ENCODE results near the gene GPHA2. TPM values are rescaled to one million over a fixed set of nuclear protein-coding genes. Genes with fewer than 3 reads are reported as not detected.

GPHA2 gene
- total and polyA plus RNA-seq, 2 of the 13 experiments (the other 11 are each of a cell fraction or from before 2014, with no cell fraction given) = 13.0 to 19.1 TPM

DNA sequence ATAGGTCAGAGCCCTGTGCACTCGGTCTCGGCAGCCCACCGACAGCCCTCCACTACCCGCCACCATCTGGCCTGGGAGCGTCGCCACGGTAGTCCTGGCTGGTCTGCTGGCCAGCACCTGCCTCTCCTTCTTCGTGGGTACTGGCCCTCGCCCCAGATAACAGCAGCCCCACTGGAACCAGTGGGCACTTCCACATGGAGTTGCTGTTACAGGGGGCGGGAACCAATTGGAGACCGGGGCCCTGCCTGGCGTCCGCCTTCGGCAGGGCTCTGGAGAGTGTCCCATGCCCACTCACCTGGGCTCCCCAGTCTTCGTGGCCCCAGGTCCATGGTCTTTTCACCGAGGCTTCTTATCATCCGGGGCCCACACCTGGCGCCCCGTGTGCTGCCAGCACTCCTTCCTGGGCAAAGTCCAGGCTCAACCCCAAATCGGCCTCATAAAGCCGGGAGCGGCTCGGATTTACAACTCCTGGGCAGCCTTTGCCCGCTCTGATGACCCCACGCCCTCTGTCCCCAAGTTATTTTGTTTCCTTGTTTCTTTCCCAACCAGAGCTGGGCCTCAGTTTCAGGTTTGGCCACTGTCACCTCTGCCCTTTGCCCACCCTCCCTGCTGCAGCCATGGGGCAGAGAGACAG is 44.4 kb downstream of the GPHA2 start (continued):
- TF ChIP-seq, protein P1, sequence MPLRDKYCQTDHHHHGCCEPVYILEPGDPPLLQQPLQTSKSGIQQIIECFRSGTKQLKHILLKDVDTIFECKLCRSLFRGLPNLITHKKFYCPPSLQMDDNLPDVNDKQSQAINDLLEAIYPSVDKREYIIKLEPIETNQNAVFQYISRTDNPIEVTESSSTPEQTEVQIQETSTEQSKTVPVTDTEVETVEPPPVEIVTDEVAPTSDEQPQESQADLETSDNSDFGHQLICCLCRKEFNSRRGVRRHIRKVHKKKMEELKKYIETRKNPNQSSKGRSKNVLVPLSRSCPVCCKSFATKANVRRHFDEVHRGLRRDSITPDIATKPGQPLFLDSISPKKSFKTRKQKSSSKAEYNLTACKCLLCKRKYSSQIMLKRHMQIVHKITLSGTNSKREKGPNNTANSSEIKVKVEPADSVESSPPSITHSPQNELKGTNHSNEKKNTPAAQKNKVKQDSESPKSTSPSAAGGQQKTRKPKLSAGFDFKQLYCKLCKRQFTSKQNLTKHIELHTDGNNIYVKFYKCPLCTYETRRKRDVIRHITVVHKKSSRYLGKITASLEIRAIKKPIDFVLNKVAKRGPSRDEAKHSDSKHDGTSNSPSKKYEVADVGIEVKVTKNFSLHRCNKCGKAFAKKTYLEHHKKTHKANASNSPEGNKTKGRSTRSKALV (CRISPR knock-in tag; IDR thresholded peaks at IDR 0.05) = no peak
- TF ChIP-seq FOXK1 (CRISPR knock-in tag; IDR thresholded peaks at IDR 0.05; ENCODE audit: borderline replicate concordance, low read depth) (no peak), NR2F2 (IDR thresholded peaks at IDR 0.05; ENCODE audit: borderline replicate concordance, low read depth) (peak; percentile 52; the same call in 1 of the 2 replicates), RARG (CRISPR knock-in tag; IDR thresholded peaks at IDR 0.05; ENCODE audit: low read depth) (no peak), NR2F1 (CRISPR knock-in tag; IDR thresholded peaks at IDR 0.05) (0 out of 4 replicates have a peak, but pooled peaks of 1 of the 2 experiments have one; percentile 17), LCORL (IDR thresholded peaks at IDR 0.05) (no peak), LCORL (CRISPR knock-in tag; IDR thresholded peaks at IDR 0.05) (no peak), ZNF543 (CRISPR knock-in tag; IDR thresholded peaks at IDR 0.05) (no peak), MZF1 (CRISPR knock-in tag; IDR thresholded peaks at IDR 0.05; ENCODE audit: borderline replicate concordance) (no peak), EZH2 (conservative IDR thresholded peaks at IDR 0.05; ENCODE audit: low read depth, low read length) (no peak), SAP130 (CRISPR knock-in tag; IDR thresholded peaks at IDR 0.05; ENCODE audit: low read depth) (peak; percentile 18), SMAD9 (CRISPR knock-in tag; IDR thresholded peaks at IDR 0.05) (no peak), KMT2A (CRISPR knock-in tag; IDR thresholded peaks at IDR 0.05) (no peak)
- TF ChIP-seq, protein P2, sequence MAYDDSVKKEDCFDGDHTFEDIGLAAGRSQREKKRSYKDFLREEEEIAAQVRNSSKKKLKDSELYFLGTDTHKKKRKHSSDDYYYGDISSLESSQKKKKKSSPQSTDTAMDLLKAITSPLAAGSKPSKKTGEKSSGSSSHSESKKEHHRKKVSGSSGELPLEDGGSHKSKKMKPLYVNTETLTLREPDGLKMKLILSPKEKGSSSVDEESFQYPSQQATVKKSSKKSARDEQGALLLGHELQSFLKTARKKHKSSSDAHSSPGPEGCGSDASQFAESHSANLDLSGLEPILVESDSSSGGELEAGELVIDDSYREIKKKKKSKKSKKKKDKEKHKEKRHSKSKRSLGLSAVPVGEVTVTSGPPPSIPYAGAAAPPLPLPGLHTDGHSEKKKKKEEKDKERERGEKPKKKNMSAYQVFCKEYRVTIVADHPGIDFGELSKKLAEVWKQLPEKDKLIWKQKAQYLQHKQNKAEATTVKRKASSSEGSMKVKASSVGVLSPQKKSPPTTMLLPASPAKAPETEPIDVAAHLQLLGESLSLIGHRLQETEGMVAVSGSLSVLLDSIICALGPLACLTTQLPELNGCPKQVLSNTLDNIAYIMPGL (CRISPR knock-in tag; IDR thresholded peaks at IDR 0.05; ENCODE audit: borderline replicate concordance in 1 of 2, low read depth in 1 of 2) = no peak
- TF ChIP-seq, protein P3, sequence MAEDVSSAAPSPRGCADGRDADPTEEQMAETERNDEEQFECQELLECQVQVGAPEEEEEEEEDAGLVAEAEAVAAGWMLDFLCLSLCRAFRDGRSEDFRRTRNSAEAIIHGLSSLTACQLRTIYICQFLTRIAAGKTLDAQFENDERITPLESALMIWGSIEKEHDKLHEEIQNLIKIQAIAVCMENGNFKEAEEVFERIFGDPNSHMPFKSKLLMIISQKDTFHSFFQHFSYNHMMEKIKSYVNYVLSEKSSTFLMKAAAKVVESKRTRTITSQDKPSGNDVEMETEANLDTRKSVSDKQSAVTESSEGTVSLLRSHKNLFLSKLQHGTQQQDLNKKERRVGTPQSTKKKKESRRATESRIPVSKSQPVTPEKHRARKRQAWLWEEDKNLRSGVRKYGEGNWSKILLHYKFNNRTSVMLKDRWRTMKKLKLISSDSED (CRISPR knock-in tag; IDR thresholded peaks at IDR 0.05) = no peak
- TF ChIP-seq, protein P4, sequence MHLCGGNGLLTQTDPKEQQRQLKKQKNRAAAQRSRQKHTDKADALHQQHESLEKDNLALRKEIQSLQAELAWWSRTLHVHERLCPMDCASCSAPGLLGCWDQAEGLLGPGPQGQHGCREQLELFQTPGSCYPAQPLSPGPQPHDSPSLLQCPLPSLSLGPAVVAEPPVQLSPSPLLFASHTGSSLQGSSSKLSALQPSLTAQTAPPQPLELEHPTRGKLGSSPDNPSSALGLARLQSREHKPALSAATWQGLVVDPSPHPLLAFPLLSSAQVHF (CRISPR knock-in tag; IDR thresholded peaks at IDR 0.05) = no peak
- TF ChIP-seq, protein P5, sequence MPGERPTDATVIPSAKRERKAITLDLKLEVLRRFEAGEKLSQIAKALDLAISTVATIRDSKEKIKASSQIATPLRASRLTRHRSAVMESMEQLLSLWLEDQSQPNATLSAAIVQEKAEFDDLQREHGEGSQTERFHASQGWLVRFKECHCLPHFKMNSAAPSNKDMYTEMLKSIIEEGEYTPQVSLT (CRISPR knock-in tag; IDR thresholded peaks at IDR 0.05; ENCODE audit: borderline replicate concordance, low read depth) = no peak
- TF ChIP-seq, protein P6, sequence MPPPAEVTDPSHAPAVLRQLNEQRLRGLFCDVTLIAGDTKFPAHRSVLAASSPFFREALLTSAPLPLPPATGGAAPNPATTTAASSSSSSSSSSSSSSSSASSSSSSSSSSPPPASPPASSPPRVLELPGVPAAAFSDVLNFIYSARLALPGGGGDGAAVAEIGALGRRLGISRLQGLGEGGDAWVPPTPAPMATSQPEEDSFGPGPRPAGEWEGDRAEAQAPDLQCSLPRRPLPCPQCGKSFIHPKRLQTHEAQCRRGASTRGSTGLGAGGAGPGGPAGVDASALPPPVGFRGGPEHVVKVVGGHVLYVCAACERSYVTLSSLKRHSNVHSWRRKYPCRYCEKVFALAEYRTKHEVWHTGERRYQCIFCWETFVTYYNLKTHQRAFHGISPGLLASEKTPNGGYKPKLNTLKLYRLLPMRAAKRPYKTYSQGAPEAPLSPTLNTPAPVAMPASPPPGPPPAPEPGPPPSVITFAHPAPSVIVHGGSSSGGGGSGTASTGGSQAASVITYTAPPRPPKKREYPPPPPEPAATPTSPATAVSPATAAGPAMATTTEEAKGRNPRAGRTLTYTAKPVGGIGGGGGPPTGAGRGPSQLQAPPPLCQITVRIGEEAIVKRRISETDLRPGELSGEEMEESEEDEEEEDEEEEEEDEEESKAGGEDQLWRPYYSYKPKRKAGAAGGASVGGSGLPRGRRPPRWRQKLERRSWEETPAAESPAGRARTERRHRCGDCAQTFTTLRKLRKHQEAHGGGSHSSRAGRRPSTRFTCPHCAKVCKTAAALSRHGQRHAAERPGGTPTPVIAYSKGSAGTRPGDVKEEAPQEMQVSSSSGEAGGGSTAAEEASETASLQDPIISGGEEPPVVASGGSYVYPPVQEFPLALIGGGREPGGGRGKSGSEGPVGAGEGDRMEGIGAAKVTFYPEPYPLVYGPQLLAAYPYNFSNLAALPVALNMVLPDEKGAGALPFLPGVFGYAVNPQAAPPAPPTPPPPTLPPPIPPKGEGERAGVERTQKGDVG (CRISPR knock-in tag; IDR thresholded peaks at IDR 0.05; ENCODE audit: borderline replicate concordance) = no peak; the same call in 1 of the 2 replicates
- TF ChIP-seq, protein P7, sequence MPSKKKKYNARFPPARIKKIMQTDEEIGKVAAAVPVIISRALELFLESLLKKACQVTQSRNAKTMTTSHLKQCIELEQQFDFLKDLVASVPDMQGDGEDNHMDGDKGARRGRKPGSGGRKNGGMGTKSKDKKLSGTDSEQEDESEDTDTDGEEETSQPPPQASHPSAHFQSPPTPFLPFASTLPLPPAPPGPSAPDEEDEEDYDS (CRISPR knock-in tag; IDR thresholded peaks at IDR 0.05) = no peak

All from HepG2 (cell line).